SK-N-SH treated with all-trans-retinoic acid at 6 μM for 48 hours (cell line): ENCODE measurements around the gene DUOX2.

Experiments used
- ATAC-seq: fragments of 200-7000 bp; cut with Tn5 transposase; 3 replicates; pipeline ENCODE4 v1.9.1; 2020; ENCODE audit warnings: mild to moderate bottlenecking, moderate library complexity
- ARNTL ChIP-seq: fragments of 450-650 bp; formaldehyde crosslinking; IDR thresholded peaks from 2 replicates; pipeline ENCODE4 v1.5.0; 2020; ENCODE audit warnings: low read depth, mild to moderate bottlenecking, moderate library complexity, borderline replicate concordance
- BACH2 ChIP-seq: fragments of 250-450 bp; sonication (Bioruptor Pico); IDR thresholded peaks from 2 replicates; pipeline ENCODE4 v1.9.0; 2021; ENCODE audit warnings: mild to moderate bottlenecking, borderline replicate concordance
- CSDC2 ChIP-seq: fragments of 250-450 bp; sonication (Bioruptor Pico); IDR thresholded peaks from 2 replicates; pipeline ENCODE4 v1.5.0; 2020; ENCODE audit warnings: mild to moderate bottlenecking, moderate library complexity
- ESRRG ChIP-seq: fragments of 250-450 bp; sonication (Bioruptor Pico); IDR thresholded peaks from 2 replicates; pipeline ENCODE4 v1.6.1; 2021; ENCODE audit warnings: mild to moderate bottlenecking
- GLIS3 ChIP-seq: fragments of 250-450 bp; sonication (Bioruptor Pico); IDR thresholded peaks from 2 replicates; pipeline ENCODE4 v1.5.0; 2020; ENCODE audit warnings: mild to moderate bottlenecking, moderate library complexity
- ISL1 ChIP-seq: fragments of 250-450 bp; sonication (Bioruptor Pico); IDR thresholded peaks from 2 replicates; pipeline ENCODE4 v2.1.2; 2022; ENCODE audit warnings: mild to moderate bottlenecking, moderate library complexity
- OSR1 ChIP-seq: fragments of 250-450 bp; sonication (Bioruptor Pico); IDR thresholded peaks from 2 replicates; pipeline ENCODE4 v1.8.0; 2022; ENCODE audit warnings: moderate library complexity, mild to moderate bottlenecking, inconsistent platforms
- PPARA ChIP-seq: fragments of 250-450 bp; sonication (Bioruptor Pico); IDR thresholded peaks from 2 replicates; pipeline ENCODE4 v1.5.0; 2020; ENCODE audit warnings: mild to moderate bottlenecking, borderline replicate concordance
- RARB ChIP-seq: fragments of 250-450 bp; sonication (Bioruptor Pico); IDR thresholded peaks from 2 replicates; pipeline ENCODE4 v1.8.0; 2021; ENCODE audit warnings: mild to moderate bottlenecking, moderate library complexity
- SNAI2 ChIP-seq: fragments of 250-450 bp; sonication (Bioruptor Pico); IDR thresholded peaks from 2 replicates; pipeline ENCODE4 v1.5.0; 2020; ENCODE audit warnings: mild to moderate bottlenecking, moderate library complexity
- TCF4 ChIP-seq: fragments of 250-450 bp; sonication (Bioruptor Pico); IDR thresholded peaks from 2 replicates; pipeline ENCODE4 v1.8.0; 2021; ENCODE audit warnings: mild to moderate bottlenecking, moderate library complexity, borderline replicate concordance
- TOX ChIP-seq: fragments of 250-450 bp; sonication (Bioruptor Pico); IDR thresholded peaks from 2 replicates; pipeline ENCODE4 v1.8.0; 2021; ENCODE audit warnings: mild to moderate bottlenecking, moderate library complexity, borderline replicate concordance
- ZC3H10 ChIP-seq: fragments of 250-450 bp; sonication (Bioruptor Pico); IDR thresholded peaks from 2 replicates; pipeline ENCODE4 v1.5.1; 2021; ENCODE audit warnings: mild to moderate bottlenecking, moderate library complexity
- ZFP3 ChIP-seq: fragments of 250-450 bp; sonication (Bioruptor Pico); IDR thresholded peaks from 2 replicates; pipeline ENCODE4 v1.5.0; 2020; ENCODE audit warnings: mild to moderate bottlenecking, moderate library complexity
- ZFP30 ChIP-seq: fragments of 450-650 bp; formaldehyde crosslinking; IDR thresholded peaks from 2 replicates; pipeline ENCODE4 v1.5.0; 2022; ENCODE audit warnings: mild to moderate bottlenecking, moderate library complexity
- ZNF565 ChIP-seq: fragments of 450-650 bp; formaldehyde crosslinking; conservative IDR thresholded peaks from 2 replicates; pipeline ENCODE4 v1.5.0; 2020; ENCODE audit warnings: low read depth, mild to moderate bottlenecking, moderate library complexity
- ZNF8 ChIP-seq: fragments of 450-650 bp; formaldehyde crosslinking; IDR thresholded peaks from 2 replicates; pipeline ENCODE4 v1.5.0; 2020; ENCODE audit warnings: mild to moderate bottlenecking, moderate library complexity
- TF ChIP-seq, protein P1 (sequence below): fragments of 250-450 bp; sonication (Bioruptor Pico); IDR thresholded peaks from 2 replicates; pipeline ENCODE4 v1.8.0; 2021; ENCODE audit warnings: low read depth, mild to moderate bottlenecking, moderate library complexity, borderline replicate concordance
- TF ChIP-seq, protein P2 (sequence below): fragments of 250-450 bp; sonication (Bioruptor Pico); IDR thresholded peaks from 2 replicates; pipeline ENCODE4 v1.8.0; 2020; ENCODE audit warnings: mild to moderate bottlenecking, moderate library complexity, borderline replicate concordance
- TF ChIP-seq, protein P3 (sequence below): fragments of 250-450 bp; sonication (Bioruptor Pico); IDR thresholded peaks from 2 replicates; pipeline ENCODE4 v1.5.0; 2020; ENCODE audit warnings: mild to moderate bottlenecking, moderate library complexity
- TF ChIP-seq, protein P4 (sequence below): fragments of 250-450 bp; sonication (Bioruptor Pico); IDR thresholded peaks from 2 replicates; pipeline ENCODE4 v1.5.1; 2021; ENCODE audit warnings: mild to moderate bottlenecking, moderate library complexity
- TF ChIP-seq, protein P5 (sequence below): fragments of 250-450 bp; sonication (Bioruptor Pico); IDR thresholded peaks from 2 replicates; pipeline ENCODE4 v1.5.1; 2020; ENCODE audit warnings: low read depth, mild to moderate bottlenecking, moderate library complexity

DUOX2 gene

DNA sequence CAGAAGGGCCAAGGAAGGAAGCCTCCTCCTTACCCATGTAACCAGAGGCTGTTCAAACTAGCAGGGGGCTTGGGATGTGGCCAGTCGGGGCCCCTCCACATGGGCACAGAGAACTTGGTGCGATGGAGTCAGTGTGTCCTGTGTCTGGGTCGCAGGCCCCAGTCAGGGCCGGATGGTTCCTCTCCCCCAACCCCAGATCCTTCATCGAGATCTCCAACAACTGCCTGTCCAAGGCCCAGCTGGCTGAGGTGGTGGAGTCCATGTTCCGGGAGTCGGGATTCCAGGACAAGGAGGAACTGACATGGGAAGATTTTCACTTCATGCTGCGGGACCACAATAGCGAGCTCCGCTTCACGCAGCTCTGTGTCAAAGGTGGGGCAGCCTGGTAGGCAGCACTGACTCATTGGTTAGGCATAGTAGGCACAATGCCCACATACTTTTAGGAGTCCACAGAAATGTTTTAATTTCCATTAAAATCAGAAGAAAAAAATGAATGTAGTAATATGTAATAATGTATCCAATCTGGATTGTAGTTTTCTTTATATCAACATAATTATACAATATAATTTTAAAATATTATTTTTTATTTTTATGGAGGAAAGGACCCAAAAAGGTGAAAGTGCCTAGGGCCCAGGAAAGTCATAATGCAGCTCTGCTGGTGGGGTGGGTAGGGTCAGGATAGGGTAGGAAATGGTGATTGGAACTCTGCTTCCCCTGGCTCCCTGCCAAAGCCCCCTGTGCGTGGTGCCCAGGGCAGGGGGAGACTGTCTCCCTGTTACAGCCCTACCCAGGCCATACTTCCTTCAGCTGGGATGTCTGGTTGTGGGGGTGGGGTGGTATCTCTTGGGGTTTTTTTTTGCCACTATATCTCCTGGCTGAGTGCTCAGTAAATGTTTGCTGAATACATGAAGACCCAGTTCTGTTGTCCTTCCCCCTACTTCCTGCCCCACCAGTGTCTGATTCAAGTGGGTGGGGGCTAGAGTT, 34.4 kb upstream of the DUOX2 start:
- ATAC-seq: no peak; the same call in 2 of the 3 replicates
- no peak for TF ChIP-seq CSDC2 (CRISPR knock-in tag)
- no peak for TF ChIP-seq ISL1 (CRISPR knock-in tag)
- no peak for TF ChIP-seq GLIS3 (CRISPR knock-in tag)
- TF ChIP-seq ZFP30 (CRISPR knock-in tag): no peak
- no peak for TF ChIP-seq ESRRG
- no peak for TF ChIP-seq BACH2 (CRISPR knock-in tag)
- TF ChIP-seq, protein P1, sequence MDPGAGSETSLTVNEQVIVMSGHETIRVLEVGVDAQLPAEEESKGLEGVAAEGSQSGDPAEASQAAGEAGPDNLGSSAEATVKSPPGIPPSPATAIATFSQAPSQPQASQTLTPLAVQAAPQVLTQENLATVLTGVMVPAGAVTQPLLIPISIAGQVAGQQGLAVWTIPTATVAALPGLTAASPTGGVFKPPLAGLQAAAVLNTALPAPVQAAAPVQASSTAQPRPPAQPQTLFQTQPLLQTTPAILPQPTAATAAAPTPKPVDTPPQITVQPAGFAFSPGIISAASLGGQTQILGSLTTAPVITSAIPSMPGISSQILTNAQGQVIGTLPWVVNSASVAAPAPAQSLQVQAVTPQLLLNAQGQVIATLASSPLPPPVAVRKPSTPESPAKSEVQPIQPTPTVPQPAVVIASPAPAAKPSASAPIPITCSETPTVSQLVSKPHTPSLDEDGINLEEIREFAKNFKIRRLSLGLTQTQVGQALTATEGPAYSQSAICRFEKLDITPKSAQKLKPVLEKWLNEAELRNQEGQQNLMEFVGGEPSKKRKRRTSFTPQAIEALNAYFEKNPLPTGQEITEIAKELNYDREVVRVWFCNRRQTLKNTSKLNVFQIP (CRISPR knock-in tag): no peak
- TF ChIP-seq, protein P2, sequence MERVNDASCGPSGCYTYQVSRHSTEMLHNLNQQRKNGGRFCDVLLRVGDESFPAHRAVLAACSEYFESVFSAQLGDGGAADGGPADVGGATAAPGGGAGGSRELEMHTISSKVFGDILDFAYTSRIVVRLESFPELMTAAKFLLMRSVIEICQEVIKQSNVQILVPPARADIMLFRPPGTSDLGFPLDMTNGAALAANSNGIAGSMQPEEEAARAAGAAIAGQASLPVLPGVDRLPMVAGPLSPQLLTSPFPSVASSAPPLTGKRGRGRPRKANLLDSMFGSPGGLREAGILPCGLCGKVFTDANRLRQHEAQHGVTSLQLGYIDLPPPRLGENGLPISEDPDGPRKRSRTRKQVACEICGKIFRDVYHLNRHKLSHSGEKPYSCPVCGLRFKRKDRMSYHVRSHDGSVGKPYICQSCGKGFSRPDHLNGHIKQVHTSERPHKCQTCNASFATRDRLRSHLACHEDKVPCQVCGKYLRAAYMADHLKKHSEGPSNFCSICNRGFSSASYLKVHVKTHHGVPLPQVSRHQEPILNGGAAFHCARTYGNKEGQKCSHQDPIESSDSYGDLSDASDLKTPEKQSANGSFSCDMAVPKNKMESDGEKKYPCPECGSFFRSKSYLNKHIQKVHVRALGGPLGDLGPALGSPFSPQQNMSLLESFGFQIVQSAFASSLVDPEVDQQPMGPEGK: no peak
- TF ChIP-seq OSR1 (CRISPR knock-in tag): no peak
- TF ChIP-seq ZFP3: no peak
- TF ChIP-seq RARB: no peak
- TF ChIP-seq, protein P3, sequence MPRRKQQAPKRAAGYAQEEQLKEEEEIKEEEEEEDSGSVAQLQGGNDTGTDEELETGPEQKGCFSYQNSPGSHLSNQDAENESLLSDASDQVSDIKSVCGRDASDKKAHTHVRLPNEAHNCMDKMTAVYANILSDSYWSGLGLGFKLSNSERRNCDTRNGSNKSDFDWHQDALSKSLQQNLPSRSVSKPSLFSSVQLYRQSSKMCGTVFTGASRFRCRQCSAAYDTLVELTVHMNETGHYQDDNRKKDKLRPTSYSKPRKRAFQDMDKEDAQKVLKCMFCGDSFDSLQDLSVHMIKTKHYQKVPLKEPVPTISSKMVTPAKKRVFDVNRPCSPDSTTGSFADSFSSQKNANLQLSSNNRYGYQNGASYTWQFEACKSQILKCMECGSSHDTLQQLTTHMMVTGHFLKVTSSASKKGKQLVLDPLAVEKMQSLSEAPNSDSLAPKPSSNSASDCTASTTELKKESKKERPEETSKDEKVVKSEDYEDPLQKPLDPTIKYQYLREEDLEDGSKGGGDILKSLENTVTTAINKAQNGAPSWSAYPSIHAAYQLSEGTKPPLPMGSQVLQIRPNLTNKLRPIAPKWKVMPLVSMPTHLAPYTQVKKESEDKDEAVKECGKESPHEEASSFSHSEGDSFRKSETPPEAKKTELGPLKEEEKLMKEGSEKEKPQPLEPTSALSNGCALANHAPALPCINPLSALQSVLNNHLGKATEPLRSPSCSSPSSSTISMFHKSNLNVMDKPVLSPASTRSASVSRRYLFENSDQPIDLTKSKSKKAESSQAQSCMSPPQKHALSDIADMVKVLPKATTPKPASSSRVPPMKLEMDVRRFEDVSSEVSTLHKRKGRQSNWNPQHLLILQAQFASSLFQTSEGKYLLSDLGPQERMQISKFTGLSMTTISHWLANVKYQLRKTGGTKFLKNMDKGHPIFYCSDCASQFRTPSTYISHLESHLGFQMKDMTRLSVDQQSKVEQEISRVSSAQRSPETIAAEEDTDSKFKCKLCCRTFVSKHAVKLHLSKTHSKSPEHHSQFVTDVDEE (CRISPR knock-in tag): no peak
- no peak for TF ChIP-seq ZC3H10 (CRISPR knock-in tag)
- no peak for TF ChIP-seq ZNF565 (CRISPR knock-in tag)
- TF ChIP-seq PPARA (CRISPR knock-in tag): no peak
- TF ChIP-seq ARNTL (CRISPR knock-in tag): no peak
- no peak for TF ChIP-seq ZNF8 (CRISPR knock-in tag)
- TF ChIP-seq, protein P4, sequence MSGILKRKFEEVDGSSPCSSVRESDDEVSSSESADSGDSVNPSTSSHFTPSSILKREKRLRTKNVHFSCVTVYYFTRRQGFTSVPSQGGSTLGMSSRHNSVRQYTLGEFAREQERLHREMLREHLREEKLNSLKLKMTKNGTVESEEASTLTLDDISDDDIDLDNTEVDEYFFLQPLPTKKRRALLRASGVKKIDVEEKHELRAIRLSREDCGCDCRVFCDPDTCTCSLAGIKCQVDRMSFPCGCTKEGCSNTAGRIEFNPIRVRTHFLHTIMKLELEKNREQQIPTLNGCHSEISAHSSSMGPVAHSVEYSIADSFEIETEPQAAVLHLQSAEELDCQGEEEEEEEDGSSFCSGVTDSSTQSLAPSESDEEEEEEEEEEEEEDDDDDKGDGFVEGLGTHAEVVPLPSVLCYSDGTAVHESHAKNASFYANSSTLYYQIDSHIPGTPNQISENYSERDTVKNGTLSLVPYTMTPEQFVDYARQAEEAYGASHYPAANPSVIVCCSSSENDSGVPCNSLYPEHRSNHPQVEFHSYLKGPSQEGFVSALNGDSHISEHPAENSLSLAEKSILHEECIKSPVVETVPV (CRISPR knock-in tag): no peak
- no peak for TF ChIP-seq TOX (CRISPR knock-in tag)

DNA sequence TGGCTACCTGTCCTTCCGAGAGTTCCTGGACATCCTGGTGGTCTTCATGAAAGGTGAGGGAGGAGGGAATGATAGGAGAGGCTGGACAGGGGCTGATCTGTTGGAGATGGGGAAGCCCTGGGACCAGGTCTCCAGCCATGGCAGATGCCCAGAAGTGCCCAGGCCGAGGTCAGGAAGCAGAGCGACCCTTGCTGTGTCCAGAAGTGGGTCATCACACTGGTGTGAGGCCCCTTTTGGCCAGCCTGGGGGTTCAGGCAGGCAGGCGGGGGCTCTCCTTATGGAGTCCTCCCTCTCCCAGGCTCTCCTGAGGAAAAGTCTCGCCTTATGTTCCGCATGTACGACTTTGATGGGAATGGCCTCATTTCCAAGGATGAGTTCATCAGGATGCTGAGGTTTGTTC, 33.6 kb upstream of the DUOX2 start:
- ATAC-seq: no peak
- TF ChIP-seq TCF4 (CRISPR knock-in tag) (no peak), SNAI2 (CRISPR knock-in tag) (no peak), TOX (CRISPR knock-in tag) (no peak), ZNF565 (CRISPR knock-in tag) (no peak), OSR1 (CRISPR knock-in tag) (no peak), PPARA (CRISPR knock-in tag) (no peak), BACH2 (CRISPR knock-in tag) (no peak), CSDC2 (CRISPR knock-in tag) (no peak)
- TF ChIP-seq, protein P3 (CRISPR knock-in tag): no peak
- TF ChIP-seq, protein P4 (CRISPR knock-in tag): no peak
- TF ChIP-seq, protein P5, sequence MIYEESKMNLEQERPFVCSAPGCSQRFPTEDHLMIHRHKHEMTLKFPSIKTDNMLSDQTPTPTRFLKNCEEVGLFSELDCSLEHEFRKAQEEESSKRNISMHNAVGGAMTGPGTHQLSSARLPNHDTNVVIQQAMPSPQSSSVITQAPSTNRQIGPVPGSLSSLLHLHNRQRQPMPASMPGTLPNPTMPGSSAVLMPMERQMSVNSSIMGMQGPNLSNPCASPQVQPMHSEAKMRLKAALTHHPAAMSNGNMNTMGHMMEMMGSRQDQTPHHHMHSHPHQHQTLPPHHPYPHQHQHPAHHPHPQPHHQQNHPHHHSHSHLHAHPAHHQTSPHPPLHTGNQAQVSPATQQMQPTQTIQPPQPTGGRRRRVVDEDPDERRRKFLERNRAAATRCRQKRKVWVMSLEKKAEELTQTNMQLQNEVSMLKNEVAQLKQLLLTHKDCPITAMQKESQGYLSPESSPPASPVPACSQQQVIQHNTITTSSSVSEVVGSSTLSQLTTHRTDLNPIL (CRISPR knock-in tag): no peak
